ENCODE measurements around the gene CDCA7. TPM values are rescaled to one million over a fixed set of nuclear protein-coding genes. Genes with fewer than 3 reads are reported as not detected.
"Not testable (repeated sequence)": the region's sequence is repeated elsewhere in the genome, so short reads cannot be mapped to it uniquely, and the experiment has no call there.

Gene CDCA7
- total and polyA plus RNA-seq, 5 donors, result 0.25 to 0.85 (median 0.33) TPM

DNA sequence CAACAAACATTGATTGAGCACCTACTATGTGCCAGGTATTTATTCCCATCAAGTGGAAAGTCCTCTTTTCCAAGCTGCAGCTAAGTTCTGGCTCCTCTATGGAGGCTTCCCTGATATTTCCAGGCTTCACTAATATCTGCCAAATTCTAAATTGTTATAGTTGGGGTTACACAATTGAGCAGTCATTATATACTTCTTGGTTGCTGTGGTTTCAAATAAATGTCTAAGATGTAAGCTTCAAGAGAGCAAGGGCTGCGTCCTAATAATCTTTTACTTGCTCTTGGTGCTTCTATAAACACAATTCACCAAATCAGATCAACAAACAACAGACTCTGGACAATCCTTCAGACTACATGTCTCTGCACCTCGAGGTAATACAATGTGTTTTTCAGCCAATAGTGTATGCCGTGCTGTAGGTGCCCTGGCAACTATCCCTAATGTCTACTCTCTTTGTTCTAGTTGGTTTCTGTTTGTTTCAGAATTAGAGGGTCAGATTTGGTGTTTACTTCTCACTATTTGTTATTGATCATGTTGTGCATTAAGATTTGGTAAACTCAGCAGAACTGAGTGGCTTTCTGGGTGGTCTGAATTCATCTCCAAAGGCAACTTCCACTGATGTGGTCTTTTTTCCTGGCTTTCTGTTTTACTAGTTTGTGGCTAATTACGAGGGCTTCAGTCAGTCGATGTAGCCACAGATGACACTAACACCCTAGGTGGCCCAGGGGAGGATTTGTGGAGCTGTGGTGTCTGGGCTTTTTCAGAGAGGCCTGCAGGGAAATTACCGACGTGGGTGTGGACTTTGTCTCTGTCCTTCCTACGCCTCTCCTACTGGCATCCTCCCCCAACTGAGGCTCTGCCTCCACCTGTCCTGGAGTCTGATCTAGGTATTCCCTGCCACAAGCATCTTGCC is 50.4 kb downstream of the CDCA7 start:
- ATAC-seq (no peak), DNase-seq (no peak)
- Histone ChIP-seq H3K27me3 (ENCODE audit: control insufficient read depth, insufficient read depth) (no peaks in the 10 kb centered on the region), H3K4me3 (ENCODE audit: low read length) (no peak overlapping the region), H3K9me3 (ENCODE audit: control insufficient read depth, low read length) (no peaks in the 10 kb centered on the region), H3K27ac (ENCODE audit: low read length) (no peak overlapping the region), H3K4me1 (ENCODE audit: control insufficient read depth, insufficient read depth, low read length) (no peaks in the 10 kb centered on the region)
- intact Hi-C loops (cut with DNase I), result loop anchor here (5.0 to 10.0 kb wide), 4 partner anchors 42 to 940 kb away; no protein-coding TSS in a partner anchor
- 71% methylated on average over 8 of the region's 8 CpGs for WGBS

DNA sequence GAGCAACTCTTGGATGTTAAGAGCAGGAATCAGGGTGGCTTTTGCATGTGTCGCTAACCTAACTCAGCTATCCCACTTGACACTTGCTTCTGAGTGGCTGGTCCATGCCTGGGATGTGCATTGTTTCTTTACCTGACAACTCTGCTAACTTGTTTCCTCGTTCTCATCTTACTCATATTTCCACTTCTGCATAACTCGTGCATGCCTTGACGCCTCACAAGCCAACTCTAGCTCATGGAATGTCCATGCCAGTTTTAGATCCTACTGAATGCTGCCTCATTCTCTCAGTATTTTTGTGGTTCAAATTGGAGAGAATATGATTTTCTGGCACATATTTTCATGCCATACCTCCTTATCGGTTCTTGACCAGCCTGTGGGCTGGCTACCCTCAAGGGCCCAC is 52.5 kb downstream of the CDCA7 start:
- Histone ChIP-seq H3K4me3 (ENCODE audit: low read length) (no peak overlapping the region), H3K9me3 (ENCODE audit: control insufficient read depth, low read length) (no peaks in the 10 kb centered on the region), H3K4me1 (ENCODE audit: control insufficient read depth, insufficient read depth, low read length) (no peaks in the 10 kb centered on the region), H3K27me3 (ENCODE audit: control insufficient read depth, insufficient read depth) (no peaks in the 10 kb centered on the region), H3K27ac (ENCODE audit: low read length) (no peak overlapping the region)
- 85% methylated on average over 5 of the region's 5 CpGs for WGBS
- ATAC-seq (no peak), DNase-seq (no peak)
- intact Hi-C loops (cut with DNase I), result loop anchor here in 3 of 4 donors (10.0 kb wide), 2 partner anchors 168 to 938 kb away; no protein-coding TSS in a partner anchor

DNA sequence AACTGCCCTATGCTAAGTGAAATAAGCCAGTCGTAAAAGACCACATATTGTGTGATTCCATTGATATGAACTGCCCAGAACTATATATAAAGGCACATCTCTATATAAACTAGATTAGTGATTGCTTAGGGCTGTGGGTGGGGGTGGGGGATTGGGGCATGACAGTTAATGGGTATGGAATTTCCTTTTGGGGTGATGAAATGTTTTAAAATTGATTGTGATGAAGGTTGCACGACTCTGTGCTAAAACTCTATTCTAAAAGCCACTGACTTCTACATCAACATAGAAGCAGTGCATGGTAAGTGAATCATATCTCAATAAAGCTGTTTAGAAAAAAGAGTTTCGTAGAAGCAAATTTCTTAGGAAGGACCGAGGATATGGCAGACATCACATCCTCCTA is 53.0 kb downstream of the CDCA7 start:
- WGBS, result 83% methylated on average over 4 of the region's 4 CpGs
- no peaks in the 10 kb centered on the region for H3K9me3 ChIP-seq (ENCODE audit: control insufficient read depth, low read length)
- DNase-seq (no peak), ATAC-seq (no peak)
- H3K4me3 ChIP-seq (ENCODE audit: low read length), result no peak overlapping the region
- no peaks in the 10 kb centered on the region for H3K4me1 ChIP-seq (ENCODE audit: control insufficient read depth, insufficient read depth, low read length)
- no peaks in the 10 kb centered on the region for H3K27me3 ChIP-seq (ENCODE audit: control insufficient read depth, insufficient read depth)
- intact Hi-C loops (cut with DNase I), result loop anchor here in 3 of 4 donors (10.0 kb wide), 2 partner anchors 167 to 937 kb away; no protein-coding TSS in a partner anchor
- no peak overlapping the region for H3K27ac ChIP-seq (ENCODE audit: low read length)

GRCh38 chr2:173410579-173410978 is 55.9 kb downstream of the CDCA7 start:
- no peaks in the 10 kb centered on the region for H3K4me1 ChIP-seq (ENCODE audit: control insufficient read depth, insufficient read depth, low read length)
- intact Hi-C loops (cut with DNase I), result no loop called here
- ATAC-seq, result no peak
- H3K27me3 ChIP-seq (ENCODE audit: control insufficient read depth, insufficient read depth), result no peaks in the 10 kb centered on the region
- 31% methylated on average over 3 of the region's 3 CpGs for WGBS
- no peak for DNase-seq
- H3K4me3 ChIP-seq (ENCODE audit: low read length), result no peak overlapping the region
- H3K27ac ChIP-seq (ENCODE audit: low read length), result no peak overlapping the region
- no peaks in the 10 kb centered on the region for H3K9me3 ChIP-seq (ENCODE audit: control insufficient read depth, low read length)

DNA sequence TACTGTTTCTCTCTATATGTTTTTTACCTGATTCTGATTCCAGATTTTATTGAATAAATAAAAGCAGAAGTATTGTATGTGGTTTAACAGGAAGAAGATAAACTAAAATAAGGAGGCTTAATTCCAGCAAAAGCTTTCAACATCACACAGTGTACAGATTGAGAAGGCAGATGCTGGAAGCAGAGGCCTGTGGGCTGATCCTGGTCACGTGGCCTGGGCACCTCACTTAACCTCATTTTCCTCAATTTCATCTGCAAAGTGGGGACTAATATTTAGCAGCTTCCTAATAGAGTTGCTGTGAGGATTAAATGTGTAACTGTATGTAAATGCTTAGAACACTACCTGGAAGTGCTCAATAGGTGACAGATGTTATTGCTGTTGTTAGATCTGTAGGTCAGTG is 58.0 kb downstream of the CDCA7 start:
- Histone ChIP-seq H3K4me3 (ENCODE audit: low read length) (no peak overlapping the region), H3K27me3 (ENCODE audit: control insufficient read depth, insufficient read depth) (no peaks in the 10 kb centered on the region), H3K4me1 (ENCODE audit: control insufficient read depth, insufficient read depth, low read length) (no peaks in the 10 kb centered on the region), H3K27ac (ENCODE audit: low read length) (no peak overlapping the region), H3K9me3 (ENCODE audit: control insufficient read depth, low read length) (no peaks in the 10 kb centered on the region)
- DNase-seq (no peak), ATAC-seq (peak in 1 of 2 donors; percentile 50)
- intact Hi-C loops (cut with DNase I), result no loop called here
- 42% methylated on average over 1 of the region's 1 CpG for WGBS

DNA sequence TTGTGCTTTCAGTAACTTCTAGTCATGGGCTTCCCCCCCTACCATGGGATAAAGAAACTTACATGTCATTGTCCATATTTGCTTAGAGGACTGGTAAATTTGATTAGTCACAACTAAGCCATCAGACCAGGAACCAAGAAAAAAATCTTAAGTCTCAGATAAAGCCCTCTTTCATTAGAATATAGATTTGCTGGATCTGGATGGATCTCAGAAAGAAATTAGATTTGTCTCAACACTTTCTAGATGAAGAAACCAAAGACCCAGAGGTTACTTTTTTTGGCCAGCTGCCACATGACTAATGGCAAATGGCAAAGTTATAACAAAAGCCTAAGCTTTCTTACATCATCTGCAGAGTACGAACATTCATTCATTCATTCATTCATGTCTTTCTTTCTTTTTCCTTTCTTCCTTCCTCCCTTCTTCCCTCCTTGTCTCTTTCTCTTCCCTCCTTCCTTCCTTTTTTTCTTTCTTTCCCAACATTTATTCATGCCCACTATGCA is 60.2 kb downstream of the CDCA7 start:
- no peak overlapping the region for H3K4me3 ChIP-seq (ENCODE audit: low read length)
- DNase-seq (no peak), ATAC-seq (no peak)
- no peaks in the 10 kb centered on the region for H3K9me3 ChIP-seq (ENCODE audit: control insufficient read depth, low read length)
- WGBS, result 51% methylated on average over 1 of the region's 1 CpG
- intact Hi-C loops (cut with DNase I), result no loop called here
- no peak overlapping the region for H3K27ac ChIP-seq (ENCODE audit: low read length)
- no peaks in the 10 kb centered on the region for H3K4me1 ChIP-seq (ENCODE audit: control insufficient read depth, insufficient read depth, low read length)
- no peaks in the 10 kb centered on the region for H3K27me3 ChIP-seq (ENCODE audit: control insufficient read depth, insufficient read depth)

GRCh38 chr2:173415431-173416381 is 61.0 kb downstream of the CDCA7 start:
- Histone ChIP-seq H3K27ac (ENCODE audit: low read length) (no peak overlapping the region), H3K27me3 (ENCODE audit: control insufficient read depth, insufficient read depth) (no peaks in the 10 kb centered on the region), H3K4me3 (ENCODE audit: low read length) (no peak overlapping the region), H3K9me3 (ENCODE audit: control insufficient read depth, low read length) (no peaks in the 10 kb centered on the region), H3K4me1 (ENCODE audit: control insufficient read depth, insufficient read depth, low read length) (no peaks in the 10 kb centered on the region)
- intact Hi-C loops (cut with DNase I), result no loop called here
- 69% methylated on average over 31 of the region's 31 CpGs for WGBS
- ATAC-seq, result no peak
- DNase-seq, result no peak

DNA sequence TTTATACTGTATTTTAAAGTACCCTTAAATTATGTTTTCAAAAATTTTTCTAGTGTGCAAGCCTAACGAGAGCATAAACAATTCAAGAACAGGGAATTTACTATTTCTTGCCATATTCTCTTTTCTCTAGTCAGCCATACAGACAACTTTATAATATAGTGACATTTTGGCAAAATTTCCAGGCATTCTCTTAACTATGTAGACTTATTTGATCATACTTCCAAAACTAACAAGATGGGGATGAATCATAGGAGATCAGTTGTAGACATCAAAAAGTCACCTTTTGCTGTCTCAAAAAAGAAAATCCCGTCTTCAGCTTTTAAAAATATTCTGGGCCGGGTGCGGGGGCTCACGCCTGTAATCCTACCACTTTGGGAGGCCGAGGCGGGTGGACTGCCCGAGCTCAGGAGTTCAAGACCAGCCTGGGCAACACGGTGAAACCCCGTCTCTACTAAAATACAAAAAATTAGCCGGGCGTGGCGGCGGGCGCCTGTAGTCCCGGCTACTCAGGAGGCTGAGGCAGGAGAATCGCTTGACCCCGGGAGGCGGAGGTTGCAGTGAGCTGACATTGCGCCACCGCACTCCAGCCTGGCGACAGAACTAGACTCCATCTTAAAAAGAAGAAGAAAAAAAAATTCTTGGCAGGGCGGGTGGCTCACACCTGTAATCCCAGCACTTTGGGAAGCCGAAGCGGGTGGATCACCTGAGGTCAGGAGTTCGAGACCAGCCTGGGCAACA is 61.9 kb downstream of the CDCA7 start:
- ATAC-seq; intact Hi-C loops (cut with DNase I); H3K4me3 ChIP-seq (ENCODE audit: low read length); H3K27ac ChIP-seq (ENCODE audit: low read length); DNase-seq; H3K9me3 ChIP-seq (ENCODE audit: control insufficient read depth, low read length); H3K27me3 ChIP-seq (ENCODE audit: control insufficient read depth, insufficient read depth); H3K4me1 ChIP-seq (ENCODE audit: control insufficient read depth, insufficient read depth, low read length): not testable (repeated sequence)
- WGBS, result 94% methylated on average over 26 of the region's 26 CpGs

DNA sequence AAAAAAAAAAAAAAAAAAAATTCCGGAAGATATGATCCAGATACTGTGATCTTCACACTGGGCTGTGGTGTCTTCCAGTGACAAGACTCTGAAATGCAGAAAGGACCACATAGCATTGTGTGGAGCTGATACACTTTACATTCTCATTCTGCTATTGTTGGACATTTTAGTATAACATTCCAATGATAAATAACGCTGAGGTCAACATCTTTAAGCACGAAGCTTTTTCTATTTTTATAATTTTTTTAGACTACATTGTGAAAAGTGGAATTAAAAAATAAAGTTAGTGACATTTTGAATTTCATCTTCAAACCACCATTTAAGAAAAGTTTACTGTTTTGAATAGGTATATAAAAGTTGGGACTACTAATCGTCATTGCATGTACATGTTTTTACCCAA is 62.7 kb downstream of the CDCA7 start:
- 83% methylated on average over 4 of the region's 4 CpGs for WGBS
- Histone ChIP-seq H3K4me3 (ENCODE audit: low read length) (no peak overlapping the region), H3K4me1 (ENCODE audit: control insufficient read depth, insufficient read depth, low read length) (no peaks in the 10 kb centered on the region), H3K27me3 (ENCODE audit: control insufficient read depth, insufficient read depth) (no peaks in the 10 kb centered on the region), H3K27ac (ENCODE audit: low read length) (no peak overlapping the region), H3K9me3 (ENCODE audit: control insufficient read depth, low read length) (no peaks in the 10 kb centered on the region)
- DNase-seq (no peak), ATAC-seq (no peak)
- intact Hi-C loops (cut with DNase I), result no loop called here

DNA sequence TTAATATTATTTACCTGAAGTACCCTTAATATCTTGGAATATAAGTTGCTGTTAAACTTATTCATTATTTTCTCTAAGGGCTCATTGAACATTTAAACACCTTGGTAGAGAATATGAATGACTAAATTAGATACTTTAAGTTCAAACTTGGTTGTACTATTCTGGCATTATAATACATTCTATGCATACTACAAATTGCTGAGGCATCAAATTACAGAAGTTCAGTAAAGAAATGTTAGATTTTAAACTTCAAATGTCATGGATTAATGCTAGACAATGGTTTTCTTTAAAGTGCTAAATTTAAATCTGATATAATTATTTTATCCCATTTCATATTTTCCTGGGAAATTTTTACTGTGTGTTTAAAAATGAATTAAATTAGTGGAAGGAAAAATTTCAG is 63.1 kb downstream of the CDCA7 start:
- no peak for ATAC-seq
- H3K27ac ChIP-seq (ENCODE audit: low read length), result no peak overlapping the region
- no peaks in the 10 kb centered on the region for H3K9me3 ChIP-seq (ENCODE audit: control insufficient read depth, low read length)
- DNase-seq, result no peak
- H3K4me1 ChIP-seq (ENCODE audit: control insufficient read depth, insufficient read depth, low read length), result no peaks in the 10 kb centered on the region
- intact Hi-C loops (cut with DNase I), result no loop called here
- H3K4me3 ChIP-seq (ENCODE audit: low read length), result no peak overlapping the region
- H3K27me3 ChIP-seq (ENCODE audit: control insufficient read depth, insufficient read depth), result no peaks in the 10 kb centered on the region
